ENCODE data around the gene KDM4C.
"Not testable (repeated sequence)": the region's sequence is repeated elsewhere in the genome, so short reads cannot be mapped to it uniquely, and the experiment has no call there.

Gene KDM4C

DNA sequence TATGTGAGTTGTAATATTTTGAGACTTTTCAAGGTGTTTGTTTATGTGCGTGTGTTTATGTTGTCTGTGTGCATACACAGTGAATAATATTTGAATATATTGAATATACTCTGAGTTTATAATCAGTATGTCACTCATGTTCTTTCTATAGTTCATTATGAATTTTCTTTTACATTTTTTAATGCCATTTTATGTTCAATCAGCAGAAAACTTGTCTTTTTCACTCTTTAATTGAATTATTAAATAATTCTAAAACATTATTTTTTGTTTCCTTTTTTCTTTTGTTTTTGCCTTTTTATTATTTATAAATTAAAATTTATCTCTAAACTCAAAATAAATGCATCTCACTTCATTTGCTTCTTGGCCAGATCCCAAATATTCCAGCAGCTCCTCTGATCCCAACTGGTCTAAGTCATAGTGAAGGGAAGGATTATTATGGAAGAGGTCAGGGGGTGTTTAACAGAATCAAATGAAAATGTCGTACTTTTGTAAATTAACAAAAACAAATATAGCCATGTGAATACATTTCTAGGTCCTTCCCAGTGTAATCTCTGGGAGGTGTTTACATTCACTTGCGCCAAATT, 188.9 kb downstream of the KDM4C start:
- Histone ChIP-seq H2AFZ (ENCODE audit: low read depth, low read length) (no peak overlapping the region), H3K36me3 (ENCODE audit: insufficient read depth, low read length) (no peaks in the 10 kb centered on the region), H3K9me3 (ENCODE audit: low read length) (no peaks in the 10 kb centered on the region), H3K4me1 (ENCODE audit: insufficient read depth, low read length) (peaks cover 2% of the 10 kb centered on the region), H3K4me3 (ENCODE audit: low read length) (no peak overlapping the region), H3K27me3 (ENCODE audit: insufficient read depth, low read length) (no peaks in the 10 kb centered on the region)

DNA sequence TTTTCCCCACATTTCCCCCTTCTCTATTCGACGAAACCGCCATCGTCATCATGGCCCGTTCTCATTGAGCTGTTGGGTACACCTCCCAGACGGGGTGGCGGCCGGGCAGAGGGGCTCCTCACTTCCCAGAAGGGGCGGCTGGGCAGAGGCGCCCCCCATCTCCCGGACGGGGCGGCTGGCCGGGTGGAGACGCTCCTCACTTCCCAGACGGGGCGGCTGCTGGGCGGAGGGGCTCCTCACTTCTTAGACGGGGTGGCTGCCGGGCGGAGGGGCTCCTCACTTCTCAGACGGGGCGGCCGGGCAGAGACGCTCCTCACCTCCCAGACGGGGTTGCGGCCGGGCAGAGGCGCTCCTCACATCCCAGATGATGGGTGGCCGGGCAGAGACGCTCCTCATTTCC, 191.1 kb downstream of the KDM4C start:
- H3K36me3 ChIP-seq (ENCODE audit: insufficient read depth, low read length); H3K27me3 ChIP-seq (ENCODE audit: insufficient read depth, low read length); H3K9me3 ChIP-seq (ENCODE audit: low read length): not testable (repeated sequence)

GRCh38 chr9:6955251-6955921, 197.6 kb downstream of the KDM4C start:
- H3K27me3 ChIP-seq (ENCODE audit: insufficient read depth, low read length): no peaks in the 10 kb centered on the region
- no peak overlapping the region for H3K4me3 ChIP-seq (ENCODE audit: low read length)
- no peaks in the 10 kb centered on the region for H3K9me3 ChIP-seq (ENCODE audit: low read length)
- H2AFZ ChIP-seq (ENCODE audit: low read depth, low read length): peak overlapping the region; percentile 49
- H3K36me3 ChIP-seq (ENCODE audit: insufficient read depth, low read length): no peaks in the 10 kb centered on the region
- H3K4me1 ChIP-seq (ENCODE audit: insufficient read depth, low read length): peaks cover 20% of the 10 kb centered on the region

More for the DNA sequence above, 191.1 kb downstream of the KDM4C start:
- H3K4me1 ChIP-seq (ENCODE audit: insufficient read depth, low read length); H3K4me3 ChIP-seq (ENCODE audit: low read length); H2AFZ ChIP-seq (ENCODE audit: low read depth, low read length): not testable (repeated sequence)

DNA sequence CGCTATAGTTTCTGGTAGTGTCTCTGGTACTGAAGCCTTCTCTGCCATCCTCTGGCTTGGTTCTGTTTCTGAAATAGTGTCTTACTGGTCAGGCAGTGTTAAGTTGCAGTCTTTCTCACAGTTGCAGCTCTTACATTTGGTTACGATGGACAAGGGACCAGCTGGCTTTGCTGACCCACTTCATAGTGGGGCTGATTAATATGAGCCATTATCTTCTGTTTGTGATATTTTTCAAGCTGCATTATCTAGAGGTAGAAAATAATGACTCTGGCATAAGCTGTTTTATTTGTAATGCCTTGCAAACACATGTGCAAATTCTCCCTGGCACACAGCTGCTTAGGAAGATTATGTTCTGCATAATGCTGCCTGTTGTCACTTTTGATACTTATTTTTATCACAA, 199.1 kb downstream of the KDM4C start:
- Histone ChIP-seq H3K9me3 (ENCODE audit: low read length) (no peaks in the 10 kb centered on the region), H3K4me1 (ENCODE audit: insufficient read depth, low read length) (peaks cover 20% of the 10 kb centered on the region), H3K4me3 (ENCODE audit: low read length) (no peak overlapping the region), H3K36me3 (ENCODE audit: insufficient read depth, low read length) (no peaks in the 10 kb centered on the region), H3K27me3 (ENCODE audit: insufficient read depth, low read length) (no peaks in the 10 kb centered on the region), H2AFZ (ENCODE audit: low read depth, low read length) (no peak overlapping the region)

DNA sequence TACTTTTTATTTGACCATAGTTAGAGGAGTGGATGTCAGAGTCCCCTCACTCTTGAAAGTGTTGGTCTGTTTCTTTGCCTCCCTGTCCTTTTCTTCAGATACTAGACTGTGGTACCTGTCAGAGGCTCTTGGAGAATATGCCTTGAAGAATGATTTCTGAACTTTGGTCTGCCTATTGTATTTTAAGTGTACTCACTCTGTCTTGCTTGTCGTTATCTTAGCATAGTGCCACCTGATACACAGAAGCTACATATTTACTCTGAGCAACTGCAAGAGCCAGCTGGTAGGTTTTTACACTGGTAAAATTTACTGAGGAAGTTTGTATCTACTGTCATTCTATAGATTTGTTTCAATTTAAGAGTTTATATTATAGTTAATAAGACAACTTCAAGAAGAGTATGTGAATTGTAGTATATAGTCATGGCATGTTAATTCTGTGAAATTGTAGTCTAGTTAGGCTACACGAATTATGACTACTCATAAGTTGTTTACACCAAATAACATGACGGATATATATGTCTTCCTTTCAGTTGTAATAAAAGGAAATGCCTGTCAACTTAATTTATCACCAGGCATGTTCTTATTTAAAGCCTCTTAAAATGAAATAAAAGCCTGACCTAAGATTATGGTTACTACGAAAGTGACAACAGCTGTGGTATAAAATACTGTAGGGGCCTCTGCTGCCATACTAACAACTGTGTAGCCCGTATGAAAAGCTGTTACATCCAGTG, 201.7 kb downstream of the KDM4C start:
- no peak overlapping the region for H3K4me3 ChIP-seq (ENCODE audit: low read length)
- H3K9me3 ChIP-seq (ENCODE audit: low read length): no peaks in the 10 kb centered on the region
- H2AFZ ChIP-seq (ENCODE audit: low read depth, low read length): no peak overlapping the region
- H3K27me3 ChIP-seq (ENCODE audit: insufficient read depth, low read length): no peaks in the 10 kb centered on the region
- no peaks in the 10 kb centered on the region for H3K36me3 ChIP-seq (ENCODE audit: insufficient read depth, low read length)
- H3K4me1 ChIP-seq (ENCODE audit: insufficient read depth, low read length): peaks cover 20% of the 10 kb centered on the region

DNA sequence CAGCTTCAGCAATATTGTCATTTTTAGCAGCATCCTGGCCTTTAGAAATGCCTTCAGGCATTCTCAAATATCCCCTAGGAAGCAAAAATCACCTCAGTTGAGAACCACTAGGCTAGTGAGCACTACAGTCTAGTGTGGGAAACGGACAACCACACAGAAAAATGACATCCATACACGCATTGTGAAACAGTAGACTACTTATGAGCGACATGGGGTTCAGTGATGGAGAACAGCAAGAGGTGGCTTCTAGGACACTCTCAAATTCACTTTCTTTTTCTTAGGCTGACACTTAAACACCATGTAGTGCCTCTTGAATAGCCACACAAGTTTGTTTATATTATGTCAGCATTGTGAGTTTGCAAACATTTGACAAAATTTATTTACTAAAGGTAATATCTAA, 203.0 kb downstream of the KDM4C start:
- Histone ChIP-seq H3K9me3 (ENCODE audit: low read length) (no peaks in the 10 kb centered on the region), H3K4me3 (ENCODE audit: low read length) (no peak overlapping the region), H3K36me3 (ENCODE audit: insufficient read depth, low read length) (no peaks in the 10 kb centered on the region), H3K27me3 (ENCODE audit: insufficient read depth, low read length) (no peaks in the 10 kb centered on the region), H2AFZ (ENCODE audit: low read depth, low read length) (no peak overlapping the region), H3K4me1 (ENCODE audit: insufficient read depth, low read length) (peaks cover 6% of the 10 kb centered on the region)

DNA sequence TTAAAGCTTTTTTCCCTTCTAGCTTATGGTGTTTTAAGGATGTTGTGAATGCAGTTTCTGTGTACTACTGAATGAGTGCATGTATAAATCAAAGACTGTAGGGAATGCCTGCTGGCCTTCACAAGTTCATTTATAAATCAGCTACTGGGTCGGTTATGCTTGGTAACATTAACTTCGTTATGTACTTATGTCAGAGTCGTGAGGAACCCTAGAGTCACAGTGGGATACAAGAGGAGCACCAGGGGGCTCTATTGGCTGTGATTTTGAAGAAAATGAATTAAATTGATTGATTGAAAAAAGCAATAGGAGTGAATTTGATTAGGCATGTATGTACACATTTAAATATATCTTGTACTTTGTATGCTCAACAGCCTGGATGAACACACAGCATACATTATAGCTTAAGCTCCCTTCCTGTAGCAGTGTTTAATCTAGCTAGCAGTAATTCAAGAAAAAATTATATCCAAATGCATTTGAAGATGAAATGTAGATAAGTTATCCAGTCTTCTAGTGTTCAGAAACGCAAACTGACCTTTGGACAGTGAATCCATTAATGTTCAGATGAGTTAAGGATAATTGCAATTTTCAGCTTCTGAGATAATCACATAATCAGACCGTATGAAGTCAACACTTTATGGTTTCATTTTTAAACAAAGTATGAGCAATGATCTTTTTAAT, 204.2 kb downstream of the KDM4C start:
- no peaks in the 10 kb centered on the region for H3K4me1 ChIP-seq (ENCODE audit: insufficient read depth, low read length)
- H3K27me3 ChIP-seq (ENCODE audit: insufficient read depth, low read length): no peaks in the 10 kb centered on the region
- no peaks in the 10 kb centered on the region for H3K9me3 ChIP-seq (ENCODE audit: low read length)
- H3K36me3 ChIP-seq (ENCODE audit: insufficient read depth, low read length): no peaks in the 10 kb centered on the region
- no peak overlapping the region for H2AFZ ChIP-seq (ENCODE audit: low read depth, low read length)
- H3K4me3 ChIP-seq (ENCODE audit: low read length): no peak overlapping the region

DNA sequence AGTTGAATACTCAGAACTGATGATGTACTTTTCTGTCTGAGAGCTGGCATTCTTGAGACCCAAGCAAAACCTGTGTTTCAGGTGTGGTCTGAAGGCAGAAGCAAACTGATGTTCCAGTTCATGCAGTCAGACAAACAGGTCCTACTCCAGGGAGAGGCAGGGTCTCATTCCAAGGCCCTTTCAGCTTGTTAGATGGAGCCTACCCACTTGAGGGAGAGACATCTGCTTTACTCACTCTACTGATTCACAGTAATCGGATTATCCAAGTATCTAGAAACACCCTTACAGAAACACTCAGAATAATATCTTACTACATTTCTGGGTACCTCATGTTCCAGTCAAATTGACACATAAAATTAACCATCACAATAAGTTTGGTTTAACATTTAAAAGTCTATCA, 207.8 kb downstream of the KDM4C start:
- Histone ChIP-seq H3K36me3 (ENCODE audit: insufficient read depth, low read length) (no peaks in the 10 kb centered on the region), H3K4me3 (ENCODE audit: low read length) (no peak overlapping the region), H3K4me1 (ENCODE audit: insufficient read depth, low read length) (no peaks in the 10 kb centered on the region), H3K27me3 (ENCODE audit: insufficient read depth, low read length) (no peaks in the 10 kb centered on the region), H2AFZ (ENCODE audit: low read depth, low read length) (no peak overlapping the region), H3K9me3 (ENCODE audit: low read length) (no peaks in the 10 kb centered on the region)

DNA sequence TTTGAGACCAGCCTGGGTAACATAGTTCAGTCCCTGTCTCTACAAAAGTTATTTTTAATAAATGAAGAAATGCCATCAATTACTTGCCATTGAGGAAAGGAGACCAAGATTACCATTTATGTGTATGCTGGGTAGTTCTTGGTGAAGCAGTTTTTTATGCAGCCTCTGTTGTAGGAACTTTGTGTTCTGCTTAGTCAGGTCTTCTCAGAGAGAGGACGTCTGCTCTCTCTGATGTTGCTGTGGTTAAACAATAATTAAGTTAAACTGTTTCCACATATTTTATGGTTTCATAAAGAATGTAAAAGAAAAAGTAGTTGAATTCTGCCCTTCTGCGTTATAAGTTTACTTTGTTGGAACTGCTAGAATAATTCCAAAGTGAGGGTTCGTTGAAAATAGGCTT, 210.5 kb downstream of the KDM4C start:
- no peaks in the 10 kb centered on the region for H3K27me3 ChIP-seq (ENCODE audit: insufficient read depth, low read length)
- no peaks in the 10 kb centered on the region for H3K4me1 ChIP-seq (ENCODE audit: insufficient read depth, low read length)
- no peak overlapping the region for H3K4me3 ChIP-seq (ENCODE audit: low read length)
- no peaks in the 10 kb centered on the region for H3K36me3 ChIP-seq (ENCODE audit: insufficient read depth, low read length)
- H3K9me3 ChIP-seq (ENCODE audit: low read length): no peaks in the 10 kb centered on the region
- H2AFZ ChIP-seq (ENCODE audit: low read depth, low read length): no peak overlapping the region

DNA sequence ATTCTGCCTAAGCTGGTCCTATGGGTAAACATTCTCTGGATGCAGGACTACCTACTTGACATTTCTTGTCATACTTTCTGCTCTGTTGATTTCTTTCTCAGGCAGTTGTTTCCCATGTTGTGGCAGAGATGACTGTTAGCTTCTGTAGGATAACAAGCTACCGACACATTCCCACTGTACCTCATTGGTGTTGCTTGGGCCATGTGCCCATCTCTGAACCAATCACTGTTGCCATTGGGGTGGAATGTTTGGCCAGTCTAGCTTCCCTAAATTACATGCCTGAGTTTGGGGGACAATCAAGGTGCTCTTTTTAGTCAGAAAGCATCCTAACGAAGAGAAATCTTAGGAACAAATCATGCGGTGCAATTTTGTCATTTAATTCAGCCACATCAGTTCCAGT, 212.0 kb downstream of the KDM4C start:
- no peak overlapping the region for H3K4me3 ChIP-seq (ENCODE audit: low read length)
- no peak overlapping the region for H2AFZ ChIP-seq (ENCODE audit: low read depth, low read length)
- H3K9me3 ChIP-seq (ENCODE audit: low read length): no peaks in the 10 kb centered on the region
- H3K36me3 ChIP-seq (ENCODE audit: insufficient read depth, low read length): no peaks in the 10 kb centered on the region
- H3K27me3 ChIP-seq (ENCODE audit: insufficient read depth, low read length): no peaks in the 10 kb centered on the region
- peaks cover under 1% of the 10 kb centered on the region for H3K4me1 ChIP-seq (ENCODE audit: insufficient read depth, low read length)

GRCh38 chr9:6973089-6973488, 215.3 kb downstream of the KDM4C start:
- Histone ChIP-seq H3K27me3 (ENCODE audit: insufficient read depth, low read length) (no peaks in the 10 kb centered on the region), H3K4me1 (ENCODE audit: insufficient read depth, low read length) (peaks cover 6% of the 10 kb centered on the region), H3K4me3 (ENCODE audit: low read length) (no peak overlapping the region), H3K9me3 (ENCODE audit: low read length) (no peaks in the 10 kb centered on the region), H3K36me3 (ENCODE audit: insufficient read depth, low read length) (no peaks in the 10 kb centered on the region), H2AFZ (ENCODE audit: low read depth, low read length) (no peak overlapping the region)

GRCh38 chr9:6973762-6974161, 216.0 kb downstream of the KDM4C start:
- Histone ChIP-seq H3K36me3 (ENCODE audit: insufficient read depth, low read length) (no peaks in the 10 kb centered on the region), H3K4me1 (ENCODE audit: insufficient read depth, low read length) (peaks cover 6% of the 10 kb centered on the region), H3K27me3 (ENCODE audit: insufficient read depth, low read length) (no peaks in the 10 kb centered on the region), H3K9me3 (ENCODE audit: low read length) (no peaks in the 10 kb centered on the region), H2AFZ (ENCODE audit: low read depth, low read length) (no peak overlapping the region), H3K4me3 (ENCODE audit: low read length) (no peak overlapping the region)

GRCh38 chr9:6975198-6975597, 217.4 kb downstream of the KDM4C start:
- H3K4me1 ChIP-seq (ENCODE audit: insufficient read depth, low read length): peaks cover 6% of the 10 kb centered on the region
- no peaks in the 10 kb centered on the region for H3K9me3 ChIP-seq (ENCODE audit: low read length)
- H3K27me3 ChIP-seq (ENCODE audit: insufficient read depth, low read length): no peaks in the 10 kb centered on the region
- H3K36me3 ChIP-seq (ENCODE audit: insufficient read depth, low read length): no peaks in the 10 kb centered on the region
- H3K4me3 ChIP-seq (ENCODE audit: low read length): no peak overlapping the region
- no peak overlapping the region for H2AFZ ChIP-seq (ENCODE audit: low read depth, low read length)

Measured in neuron (in vitro differentiated cells).